H1 (cell line): Measurements from ENCODE around the gene GSTA1. TPM values are rescaled to one million over a fixed set of nuclear protein-coding genes. Genes with fewer than 3 reads are reported as not detected.

Experiments used
- CTCF ChIA-PET: fragments of 300-600 bp; sonication (Branson Sonifier 250); formaldehyde crosslinking; loops from one replicate; lab custom pipeline; 2021; ENCODE audit not compliant: partially characterized antibody; lab: Charles Lee
- POLR2A ChIA-PET: fragments of 300-600 bp; sonication (Branson Sonifier 250); formaldehyde crosslinking; loops from one replicate; lab custom pipeline; 2021; ENCODE audit warnings: inconsistent platforms; ENCODE audit not compliant: partially characterized antibody; lab: Charles Lee
- DNase-seq, 2 experiments: peaks; one replicate each; pipeline versions ENCODE4 v3.0.0 to v3.0.0-alpha.2; 2010 to 2022; ENCODE audit warnings: low spot score in 2 of 2, low read depth in 1 of 2, mixed read lengths in 1 of 2
- FAIRE-seq: peaks from 2 replicates; lab custom pipeline; 2011; peaks lifted over from hg19 to GRCh38; lab: Jason Lieb, UNC
- H2AFZ ChIP-seq: 2 replicates; pipeline ENCODE4 v1.8.1; 2012; ENCODE audit warnings: low read length, inconsistent platforms
- H2AK5ac ChIP-seq: 2 replicates; pipeline ENCODE4 v1.6.1; 2013; ENCODE audit warnings: low read depth, low read length
- H2BK120ac ChIP-seq: replicated peaks from 2 replicates; pipeline ENCODE3; 2013; ENCODE audit warnings: low read depth, low read length, inconsistent platforms
- H2BK12ac ChIP-seq: 2 replicates; pipeline ENCODE4 v1.6.1; 2013; ENCODE audit warnings: low read depth, low read length
- H2BK15ac ChIP-seq: 2 replicates; pipeline ENCODE4 v1.6.1; 2013; ENCODE audit warnings: low read length
- H2BK20ac ChIP-seq: 2 replicates; pipeline ENCODE4 v1.6.1; 2013; ENCODE audit warnings: low read length
- H2BK5ac ChIP-seq: 2 replicates; pipeline ENCODE4 v1.6.1; 2013; ENCODE audit warnings: low read depth, low read length
- H3K14ac ChIP-seq: 2 replicates; pipeline ENCODE4 v1.6.1; 2013; ENCODE audit warnings: inconsistent platforms; ENCODE audit not compliant: insufficient read length
- H3K18ac ChIP-seq: 2 replicates; pipeline ENCODE4 v1.6.1; 2013; ENCODE audit warnings: low read length; ENCODE audit errors: extremely low read depth
- H3K23ac ChIP-seq: 2 replicates; pipeline ENCODE4 v1.6.1; 2013; ENCODE audit warnings: inconsistent platforms; ENCODE audit not compliant: insufficient read length
- H3K23me2 ChIP-seq: 2 replicates; pipeline ENCODE4 v1.6.1; 2013; ENCODE audit warnings: low read depth, low read length
- H3K27ac ChIP-seq: 2 replicates; pipeline ENCODE4 v1.6.1; 2011; ENCODE audit warnings: low read depth, low read length, inconsistent platforms
- H3K27me3 ChIP-seq, 4 experiments: replicated peaks in 1 of 4; 1 replicate in 1 of 4; 2 replicates in 3 of 4; pipeline versions ENCODE4 v1.6.1 to v1.8.1; 2011 to 2013; ENCODE audit warnings: low read length in 3 of 4, mild to moderate bottlenecking in 3 of 4, inconsistent platforms in 2 of 4, mixed read lengths in 2 of 4, moderate library complexity in 1 of 4; ENCODE audit not compliant: control insufficient read depth in 3 of 4, insufficient read depth in 3 of 4; ENCODE audit errors: extremely low read depth in 1 of 4
- H3K36me3 ChIP-seq, 4 experiments: 2 replicates each; pipeline versions ENCODE4 v1.6.1 to v1.8.1; 2011 to 2013; ENCODE audit warnings: mild to moderate bottlenecking in 4 of 4, low read length in 3 of 4, moderate library complexity in 2 of 4, control low read depth in 1 of 4, inconsistent platforms in 1 of 4; ENCODE audit not compliant: insufficient read depth in 4 of 4, control insufficient read depth in 2 of 4
- H3K4ac ChIP-seq: replicated peaks from 2 replicates; pipeline ENCODE3; 2013; ENCODE audit warnings: low read length, low read depth, mixed read lengths, inconsistent platforms; ENCODE audit not compliant: insufficient read length
- H3K4me1 ChIP-seq, 4 experiments: replicated peaks in 1 of 4; 1 replicate in 1 of 4; 2 replicates in 3 of 4; pipeline versions ENCODE4 v1.6.1 to v1.8.1; 2011 to 2013; ENCODE audit warnings: low read length in 3 of 4, inconsistent platforms in 2 of 4, mixed read lengths in 1 of 4; ENCODE audit not compliant: insufficient read depth in 4 of 4, control insufficient read depth in 3 of 4
- H3K4me2 ChIP-seq, 2 experiments: 2 replicates each; pipeline versions ENCODE4 v1.6.1 to v1.8.1; 2011 to 2013; ENCODE audit warnings: low read depth in 2 of 2, low read length in 2 of 2, control low read depth in 1 of 2, inconsistent platforms in 1 of 2, mild to moderate bottlenecking in 1 of 2; ENCODE audit not compliant: insufficient read depth in 1 of 2
- H3K4me3 ChIP-seq, 4 experiments: fragments of 200-600, 300-600 bp in 1 of 4; sonication (generic), shearing (Covaris generic), sonication (Bioruptor Twin) in 1 of 4; 2 replicates each; pipeline versions ENCODE4 v1.5.1 to v1.8.1; 2011 to 2016; ENCODE audit warnings: low read length in 4 of 4, low read depth in 3 of 4, control low read depth in 2 of 4, inconsistent platforms in 2 of 4, mild to moderate bottlenecking in 2 of 4, mixed read lengths in 1 of 4, moderate library complexity in 1 of 4; ENCODE audit not compliant: insufficient read depth in 2 of 4; ENCODE audit errors: extremely low read depth in 1 of 4
- H3K56ac ChIP-seq: replicated peaks from 2 replicates; pipeline ENCODE3; 2013; ENCODE audit warnings: low read depth, mild to moderate bottlenecking, mixed read lengths, low read length, inconsistent platforms; ENCODE audit not compliant: insufficient read length
- H3K79me1 ChIP-seq: 2 replicates; pipeline ENCODE4 v1.6.1; 2013; ENCODE audit warnings: low read depth, low read length, control low read depth
- H3K79me2 ChIP-seq, 2 experiments: 2 replicates each; pipeline versions ENCODE4 v1.6.1 to v1.8.1; 2012 to 2013; ENCODE audit warnings: low read length in 2 of 2, mild to moderate bottlenecking in 2 of 2, inconsistent platforms in 1 of 2; ENCODE audit not compliant: insufficient read depth in 2 of 2, control insufficient read depth in 1 of 2
- H3K9ac ChIP-seq, 4 experiments: replicated peaks in 1 of 4; 1 replicate in 1 of 4; 2 replicates in 3 of 4; pipeline versions ENCODE4 v1.6.1 to v1.8.1; 2011 to 2013; ENCODE audit warnings: low read depth in 3 of 4, low read length in 3 of 4, control low read depth in 2 of 4, mild to moderate bottlenecking in 2 of 4, moderate library complexity in 2 of 4, inconsistent platforms in 1 of 4; ENCODE audit errors: extremely low read depth in 1 of 4
- H3K9me3 ChIP-seq, 2 experiments: 2 replicates each; pipeline versions ENCODE4 v1.6.1 to v1.8.1; 2012 to 2013; ENCODE audit warnings: mild to moderate bottlenecking in 2 of 2, moderate library complexity in 2 of 2, control low read depth in 1 of 2, inconsistent platforms in 1 of 2, low read depth in 1 of 2, low read length in 1 of 2, mixed read lengths in 1 of 2; ENCODE audit not compliant: insufficient read depth in 2 of 2
- H4K20me1 ChIP-seq, 2 experiments: replicated peaks in 1 of 2; 2 replicates each; pipeline versions ENCODE3 to v1.8.1; 2011 to 2013; ENCODE audit warnings: inconsistent platforms in 2 of 2, low read length in 2 of 2, mild to moderate bottlenecking in 1 of 2; ENCODE audit not compliant: insufficient read depth in 2 of 2, control insufficient read depth in 1 of 2
- H4K5ac ChIP-seq: 2 replicates; pipeline ENCODE4 v1.6.1; 2013; ENCODE audit warnings: low read length, low read depth, mixed read lengths, inconsistent platforms; ENCODE audit not compliant: insufficient read length
- H4K8ac ChIP-seq: 2 replicates; pipeline ENCODE4 v1.8.0; 2013; ENCODE audit warnings: mild to moderate bottlenecking, moderate library complexity, low read length, inconsistent platforms; ENCODE audit not compliant: insufficient read depth; ENCODE audit errors: extremely low read depth
- H4K91ac ChIP-seq: replicated peaks from 2 replicates; pipeline ENCODE3; 2013; ENCODE audit warnings: low read length, mixed read lengths, inconsistent platforms; ENCODE audit not compliant: insufficient read length
- ASH2L ChIP-seq: fragments of 200-600, 300-600 bp; sonication (generic); IDR thresholded peaks from one replicate; pipeline ENCODE4 v1.7.1; 2017; ENCODE audit warnings: low read length
- ATF2 ChIP-seq: IDR thresholded peaks from 2 replicates; pipeline ENCODE4 v1.6.1; 2012; ENCODE audit warnings: low read length, inconsistent platforms
- CBX8 ChIP-seq: fragments of 300-800, 300-1000 bp; sonication (generic); IDR thresholded peaks from 2 replicates; pipeline ENCODE4 v1.7.1; 2016; ENCODE audit warnings: low read depth, low read length, borderline replicate concordance
- EGR1 ChIP-seq: IDR thresholded peaks from 2 replicates; pipeline ENCODE4 v1.6.1; 2011; ENCODE audit warnings: low read depth, low read length, borderline replicate concordance
- EP300 ChIP-seq, 2 experiments: IDR thresholded peaks; 1 replicate in 1 of 2; 2 replicates in 1 of 2; pipeline ENCODE4 v1.6.1; 2011 to 2012; ENCODE audit warnings: low read depth in 2 of 2, low read length in 2 of 2, mild to moderate bottlenecking in 2 of 2, borderline replicate concordance in 1 of 2, inconsistent platforms in 1 of 2, moderate library complexity in 1 of 2
- KDM1A ChIP-seq: fragments of 200-600, 300-600 bp; sonication (generic); IDR thresholded peaks from 2 replicates; pipeline ENCODE4 v1.7.1; 2016; ENCODE audit warnings: mild to moderate bottlenecking, low read length, borderline replicate concordance
- KDM5A ChIP-seq: fragments of 200-600 bp; IDR thresholded peaks from 2 replicates; pipeline ENCODE4 v1.7.1; 2012; ENCODE audit warnings: mild to moderate bottlenecking, low read length, inconsistent platforms, mixed read lengths
- MAX ChIP-seq: IDR thresholded peaks from 2 replicates; pipeline ENCODE4 v1.6.1; 2012; ENCODE audit warnings: inconsistent platforms
- NRF1 ChIP-seq: IDR thresholded peaks from 2 replicates; pipeline ENCODE4 v1.6.1; 2011; ENCODE audit warnings: mild to moderate bottlenecking, low read depth, low read length, improper control_type of control experiment
- RFX5 ChIP-seq: IDR thresholded peaks from 2 replicates; pipeline ENCODE4 v1.6.1; 2011; ENCODE audit warnings: low read depth, low read length, improper control_type of control experiment, borderline replicate concordance
- RXRA ChIP-seq: IDR thresholded peaks from 2 replicates; pipeline ENCODE4 v1.6.1; 2011; ENCODE audit warnings: low read depth, mild to moderate bottlenecking, low read length, moderate library complexity; ENCODE audit not compliant: insufficient read depth
- SIRT6 ChIP-seq: IDR thresholded peaks from one replicate; pipeline ENCODE4 v1.7.1; 2012; ENCODE audit warnings: low read length, inconsistent platforms
- SIX5 ChIP-seq: IDR thresholded peaks from 2 replicates; pipeline ENCODE4 v1.6.1; 2011; ENCODE audit warnings: mild to moderate bottlenecking, low read depth, low read length
- WGBS, 2 experiments: shearing (Covaris generic) in 1 of 2; methylation state at CpG; one replicate each; pipeline versions ENCODE4 v1.1.6 to v1.1.7; 2013 to 2015; ENCODE audit warnings: low lambda C conversion rate in 2 of 2, mixed read lengths in 2 of 2, inconsistent platforms in 1 of 2, low coverage in 1 of 2, missing lambda C conversion rate in 1 of 2; ENCODE audit not compliant: insufficient replicate concordance in 2 of 2, insufficient coverage in 1 of 2, insufficient read length in 1 of 2; ENCODE audit errors: extremely low coverage in 1 of 2, missing lambda C conversion rate in 1 of 2; 5-methylcytosine and 5-hydroxymethylcytosine counted together
- polyA plus RNA-seq, 7 experiments: library from polyadenylated mRNA; depleted of rRNA in 3 of 7; stranded (reverse) in 5 of 7; unstranded in 2 of 7; fragments of >200 nt in 5 of 7; fragments of 200-250 nt in 2 of 7; gene quantifications; 1 replicate in 5 of 7; 2 replicates in 1 of 7; 4 replicates in 1 of 7; pipeline versions ENCODE4 v1.2.1 to v1.2.3, GENCODE V29; 2011 to 2013; ENCODE audit warnings: missing spikeins in 2 of 7, mixed read lengths in 2 of 7
- total RNA-seq: library from RNA; stranded (reverse); fragmentation: NEBNext Ultra II Directional; extraction: Animal tissue kit (Norgen Biotek cat#: 25700); gene quantifications from 2 replicates; pipeline ENCODE4 v1.2.1, GENCODE V29; 2021

GSTA1 gene
- total and polyA plus RNA-seq, 2 of the 8 experiments (the other 6 are each of a cell fraction or from before 2014, with no cell fraction given), result 0.08 TPM; not detected in 1

- Histone ChIP-seq H3K56ac (no peak overlapping the region), H4K20me1 (no peaks in the 10 kb centered on the region), H3K79me1 (no peaks in the 10 kb centered on the region), H2BK12ac (no peak overlapping the region), H3K23ac (no peak overlapping the region), H3K18ac (no peak overlapping the region), H3K27me3 (no peaks in the 10 kb centered on the region), H3K27ac (no peak overlapping the region), H3K9me3 (peaks cover 0 to 3% of the 10 kb centered on the region in 2 experiments; a peak in 1 of 4 replicates), H3K23me2 (no peaks in the 10 kb centered on the region), H2BK15ac (no peak overlapping the region), H4K8ac (no peak overlapping the region), H3K4me2 (no peak overlapping the region), H2BK5ac (no peak overlapping the region), H2AK5ac (no peak overlapping the region), H3K4ac (no peak overlapping the region), H3K9ac (no peak overlapping the region), H3K4me1 (no peaks in the 10 kb centered on the region), H4K91ac (no peak overlapping the region), H3K14ac (no peak overlapping the region), H3K79me2 (no peaks in the 10 kb centered on the region), H3K36me3 (no peaks in the 10 kb centered on the region), H2BK20ac (no peak overlapping the region), H2BK120ac (no peak overlapping the region), H4K5ac (no peak overlapping the region), H3K4me3 (no peak overlapping the region), H2AFZ (no peak overlapping the region)
- FAIRE-seq (no peak), DNase-seq (no peak)
- POLR2A ChIA-PET, result no interaction called here
- WGBS, 2 experiments, result 67% methylated on average over 1 of the region's 1 CpG; no CpG with 5 or more reads in 1 of the 2 experiments
- CTCF ChIA-PET, result no interaction called here
- TF ChIP-seq CBX8 (no peak), SIX5 (no peak), ATF2 (no peak), KDM1A (no peak), RFX5 (no peak), KDM5A (no peak), SIRT6 (no peak), EP300 (IDR thresholded peaks at IDR 0.05; ENCODE audit: borderline replicate concordance in 1 of 2, low read depth in 2 of 2, low read length in 2 of 2) (no peak), EGR1 (no peak), ASH2L (no peak), MAX (no peak), RXRA (no peak), NRF1 (no peak)
These were observed 42.4 kb upstream of the GSTA1 start for GRCh38 chr6:52846002-52846401.
